Right atrium auricular region (tissue), 2 donors: ENCODE data around the gene TMEM151A. TPM values are rescaled to one million over a fixed set of nuclear protein-coding genes. Genes with fewer than 3 reads are reported as not detected.

Experiments used
- DNase-seq: peaks from one replicate; pipeline ENCODE4 v3.0.0-alpha.2; 2019; ENCODE audit warnings: low spot score
- H3K27ac ChIP-seq, 2 donors: fragments of 200-600 bp; sonication (generic); 1 replicate in 1 of 2; 2 replicates in 1 of 2; pipeline ENCODE4 v1.5.1; 2016 to 2019
- H3K27me3 ChIP-seq, 2 donors: fragments of 200-600 bp; sonication (generic); one replicate each; pipeline versions ENCODE4 v1.5.1 to v1.6.0; 2017 to 2019
- H3K36me3 ChIP-seq: fragments of 200-600 bp; sonication (generic); one replicate; pipeline ENCODE4 v1.5.1; 2016
- H3K4me1 ChIP-seq, 2 donors: fragments of 200-600 bp; sonication (generic); one replicate each; pipeline versions ENCODE4 v1.5.1 to v1.6.0; 2017 to 2019
- H3K4me3 ChIP-seq, 2 donors: fragments of 200-600 bp; sonication (generic); 1 replicate in 1 of 2; 2 replicates in 1 of 2; pipeline ENCODE4 v1.5.1; 2017 to 2019; ENCODE audit warnings: mild to moderate bottlenecking in 1 of 2, moderate library complexity in 1 of 2
- H3K9me3 ChIP-seq, 2 donors: fragments of 200-600 bp; sonication (generic); one replicate each; pipeline ENCODE4 v1.5.1; 2019
- total RNA-seq, 2 donors: library from RNA; depleted of rRNA; stranded (reverse); fragments of >200 nt; gene quantifications; one replicate each; pipeline ENCODE4 v1.1.0, GENCODE V29; 2016
- TF ChIP-seq, protein P1 (sequence below), 2 donors: fragments of 200-600 bp; sonication (generic); IDR thresholded peaks; one replicate each; pipeline ENCODE4 v1.5.1; 2019; ENCODE audit warnings: antibody characterized with exemption in 2 of 2

Gene TMEM151A
- total RNA-seq, 2 donors from 2014 or later, result 1.4 to 5.5 TPM

DNA sequence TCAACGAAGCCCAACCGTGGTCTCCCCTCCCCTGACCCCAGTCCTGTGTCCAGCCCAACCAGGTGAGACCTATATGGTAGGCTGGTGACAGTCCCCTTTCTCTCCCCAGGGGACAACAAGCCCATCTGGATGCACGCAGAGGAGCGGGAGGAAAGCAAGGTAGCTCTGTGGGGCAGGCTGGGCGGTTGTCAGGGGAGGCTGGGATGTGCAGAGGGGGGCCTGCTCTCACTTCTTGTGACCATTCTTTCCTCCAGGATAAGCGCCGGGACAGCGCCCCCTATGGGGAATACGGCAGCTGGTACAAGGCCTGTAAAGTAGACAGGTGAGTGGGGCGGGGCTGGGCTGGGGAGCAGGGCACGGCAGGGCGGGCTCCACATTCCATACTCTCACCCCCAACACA, 26.8 kb upstream of the TMEM151A start:
- H3K36me3 ChIP-seq, result peaks cover 21% of the 10 kb centered on the region

DNA sequence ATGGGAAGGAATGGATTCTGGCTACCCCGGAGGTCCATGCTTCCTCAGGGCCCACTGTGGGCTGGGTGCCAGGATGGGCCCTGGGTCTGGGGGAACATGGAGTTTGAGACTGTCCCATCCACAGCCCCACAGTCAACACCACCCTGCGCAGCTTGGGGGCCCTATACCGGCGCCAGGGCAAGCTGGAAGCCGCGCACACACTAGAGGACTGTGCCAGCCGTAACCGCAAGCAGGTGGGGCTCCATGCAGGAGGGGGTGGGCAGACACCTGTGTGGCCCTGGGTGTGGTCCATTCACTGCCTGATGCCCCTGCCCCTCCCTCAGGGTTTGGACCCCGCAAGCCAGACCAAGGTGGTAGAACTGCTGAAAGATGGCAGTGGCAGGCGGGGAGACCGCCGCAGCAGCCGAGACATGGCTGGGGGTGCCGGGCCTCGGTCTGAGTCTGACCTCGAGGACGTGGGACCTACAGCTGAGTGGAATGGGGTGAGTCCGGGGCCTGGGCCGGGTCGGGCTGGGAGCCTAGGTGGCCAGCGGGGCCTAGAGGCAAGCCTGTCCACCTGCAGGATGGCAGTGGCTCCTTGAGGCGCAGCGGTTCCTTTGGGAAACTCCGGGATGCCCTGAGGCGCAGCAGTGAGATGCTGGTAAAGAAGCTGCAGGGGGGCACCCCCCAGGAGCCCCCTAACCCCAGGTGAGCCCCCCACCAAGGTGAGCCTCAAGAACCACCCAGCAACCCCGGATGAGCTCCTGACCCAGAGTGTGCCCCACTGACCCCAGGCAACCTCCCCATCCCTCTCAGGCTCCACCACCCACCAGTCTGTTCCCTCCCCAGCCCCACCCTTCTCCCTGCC, 25.9 kb upstream of the TMEM151A start:
- Histone ChIP-seq H3K4me3 (no peak overlapping the region), H3K4me1 (peaks cover 0 to 25% of the 10 kb centered on the region in 2 donors), H3K9me3 (no peaks in the 10 kb centered on the region), H3K27me3 (no peaks in the 10 kb centered on the region), H3K27ac (no peak overlapping the region), H3K36me3 (peaks cover 21% of the 10 kb centered on the region)
- TF ChIP-seq, protein P1, sequence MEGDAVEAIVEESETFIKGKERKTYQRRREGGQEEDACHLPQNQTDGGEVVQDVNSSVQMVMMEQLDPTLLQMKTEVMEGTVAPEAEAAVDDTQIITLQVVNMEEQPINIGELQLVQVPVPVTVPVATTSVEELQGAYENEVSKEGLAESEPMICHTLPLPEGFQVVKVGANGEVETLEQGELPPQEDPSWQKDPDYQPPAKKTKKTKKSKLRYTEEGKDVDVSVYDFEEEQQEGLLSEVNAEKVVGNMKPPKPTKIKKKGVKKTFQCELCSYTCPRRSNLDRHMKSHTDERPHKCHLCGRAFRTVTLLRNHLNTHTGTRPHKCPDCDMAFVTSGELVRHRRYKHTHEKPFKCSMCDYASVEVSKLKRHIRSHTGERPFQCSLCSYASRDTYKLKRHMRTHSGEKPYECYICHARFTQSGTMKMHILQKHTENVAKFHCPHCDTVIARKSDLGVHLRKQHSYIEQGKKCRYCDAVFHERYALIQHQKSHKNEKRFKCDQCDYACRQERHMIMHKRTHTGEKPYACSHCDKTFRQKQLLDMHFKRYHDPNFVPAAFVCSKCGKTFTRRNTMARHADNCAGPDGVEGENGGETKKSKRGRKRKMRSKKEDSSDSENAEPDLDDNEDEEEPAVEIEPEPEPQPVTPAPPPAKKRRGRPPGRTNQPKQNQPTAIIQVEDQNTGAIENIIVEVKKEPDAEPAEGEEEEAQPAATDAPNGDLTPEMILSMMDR (IDR thresholded peaks at IDR 0.05), result no peak
- no peak for DNase-seq

More for the DNA sequence above, 26.8 kb upstream of the TMEM151A start:
- Histone ChIP-seq H3K4me1 (peaks cover 0 to 17% of the 10 kb centered on the region in 2 donors), H3K27ac (no peak overlapping the region), H3K27me3 (no peaks in the 10 kb centered on the region), H3K9me3 (no peaks in the 10 kb centered on the region), H3K4me3 (no peak overlapping the region)
- TF ChIP-seq, protein P1 (IDR thresholded peaks at IDR 0.05), result peak in 1 of 2 donors; percentile 21
- no peak for DNase-seq

DNA sequence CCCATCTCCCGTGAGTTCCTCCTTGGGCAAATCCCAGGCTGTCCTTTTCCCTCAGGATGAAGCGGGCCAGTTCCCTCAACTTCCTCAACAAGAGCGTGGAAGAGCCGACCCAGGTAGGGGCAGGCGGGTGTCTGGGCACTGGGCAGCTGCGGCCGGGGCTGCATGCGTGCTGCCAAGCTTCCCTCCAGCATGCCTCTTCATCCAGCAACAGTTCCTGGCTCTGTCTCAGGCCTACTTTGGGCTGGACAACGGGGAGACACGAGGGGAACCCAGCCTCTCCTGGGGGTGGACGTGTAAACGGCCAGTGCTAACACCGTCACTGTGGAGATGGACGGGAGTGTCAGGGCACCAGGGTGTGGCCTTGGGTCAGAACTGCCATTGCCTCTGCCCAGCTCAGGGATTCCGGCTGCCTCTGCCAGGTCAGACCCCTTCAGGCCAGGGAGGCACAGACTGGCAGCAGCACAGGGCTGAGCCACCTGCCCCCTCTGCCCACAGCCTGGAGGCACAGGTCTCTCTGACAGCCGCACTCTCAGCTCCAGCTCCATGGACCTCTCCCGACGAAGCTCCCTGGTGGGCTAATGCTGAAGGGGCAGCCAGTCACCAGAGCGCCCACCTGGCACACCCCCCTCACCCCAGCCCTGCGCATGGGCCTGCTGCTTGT, 25.2 kb upstream of the TMEM151A start:
- no peaks in the 10 kb centered on the region for H3K9me3 ChIP-seq
- H3K36me3 ChIP-seq, result peaks cover 20% of the 10 kb centered on the region
- DNase-seq, result no peak
- no peaks in the 10 kb centered on the region for H3K27me3 ChIP-seq
- H3K4me3 ChIP-seq, result peak overlapping the region in 1 of 2 donors; percentile 81
- peak overlapping the region; percentile 92 to 97 for H3K27ac ChIP-seq
- H3K4me1 ChIP-seq, result peaks cover 0 to 30% of the 10 kb centered on the region in 2 donors
- TF ChIP-seq, protein P1 (IDR thresholded peaks at IDR 0.05), result no peak

DNA sequence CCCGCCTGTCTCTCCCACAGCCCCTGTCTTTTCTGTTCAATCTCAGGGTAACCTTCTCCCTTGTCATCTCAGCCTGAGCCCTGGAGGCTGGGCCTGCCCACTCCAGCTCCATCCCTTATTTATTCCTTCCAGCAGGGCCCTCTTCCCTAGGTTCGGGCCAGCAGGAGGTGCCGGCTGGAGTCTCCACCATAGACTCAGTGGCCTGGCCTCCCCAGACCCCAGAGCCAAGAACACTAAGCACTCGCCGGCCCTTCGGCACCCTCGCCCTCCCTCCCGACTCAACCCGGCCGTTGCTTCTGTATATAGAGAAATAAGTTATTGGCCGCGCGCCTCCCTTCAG, 24.7 kb upstream of the TMEM151A start:
- Histone ChIP-seq H3K27me3 (no peaks in the 10 kb centered on the region), H3K9me3 (no peaks in the 10 kb centered on the region), H3K4me1 (peaks cover 0 to 30% of the 10 kb centered on the region in 2 donors), H3K36me3 (peaks cover 19% of the 10 kb centered on the region), H3K27ac (peak overlapping the region; percentile 92 to 97), H3K4me3 (peak overlapping the region; percentile 81 to 85)
- no peak for DNase-seq
- TF ChIP-seq, protein P1 (IDR thresholded peaks at IDR 0.05), result no peak

DNA sequence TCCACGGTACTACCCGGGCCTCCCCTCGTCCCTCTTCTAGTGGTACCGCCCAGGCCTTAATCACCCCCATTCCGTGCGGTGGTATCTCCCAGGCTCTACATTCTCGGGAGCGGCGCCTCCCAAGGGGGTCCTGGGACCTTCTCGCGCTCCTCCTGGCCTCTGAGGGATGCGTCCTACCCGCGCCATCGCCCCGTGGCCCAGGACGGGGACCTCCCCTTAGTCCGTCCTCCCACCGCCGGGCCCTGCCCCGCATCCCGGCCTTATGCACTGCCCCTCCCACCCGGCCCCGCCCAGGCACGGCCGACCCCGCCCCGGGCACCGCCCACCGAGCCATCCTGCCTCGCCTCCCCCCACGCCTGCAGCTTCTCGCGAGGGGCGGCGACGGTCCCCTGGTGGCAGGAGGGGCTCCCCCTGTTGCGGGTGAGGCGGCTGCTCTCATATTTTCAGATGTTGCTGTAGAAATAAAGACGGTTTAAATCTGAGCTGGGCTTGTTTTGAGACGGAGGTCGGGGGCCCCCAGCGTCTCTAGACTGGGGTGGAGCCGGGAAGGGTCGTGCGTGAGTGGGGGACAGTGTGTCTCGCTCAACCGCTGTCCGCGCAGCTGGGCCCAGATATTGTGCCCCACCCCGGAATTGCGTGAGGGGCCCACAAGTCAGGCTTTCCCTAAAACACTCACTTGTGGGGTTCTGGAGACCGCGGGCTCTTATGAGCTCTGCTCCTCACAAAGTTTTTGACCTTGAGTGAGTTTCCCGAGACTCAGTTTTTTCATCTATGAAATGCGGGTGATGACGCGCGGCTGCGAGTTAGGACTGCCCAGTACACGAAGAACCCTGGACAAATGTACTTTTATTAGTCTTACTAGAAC, 24.1 kb upstream of the TMEM151A start:
- Histone ChIP-seq H3K4me1 (peaks cover 0 to 30% of the 10 kb centered on the region in 2 donors), H3K36me3 (peaks cover 19% of the 10 kb centered on the region), H3K27me3 (no peaks in the 10 kb centered on the region), H3K4me3 (peak overlapping the region; percentile 81 to 85), H3K27ac (peak overlapping the region; percentile 92 to 97), H3K9me3 (no peaks in the 10 kb centered on the region)
- DNase-seq, result peak; percentile 91
- TF ChIP-seq, protein P1 (IDR thresholded peaks at IDR 0.05), result peak in 1 of 2 donors; percentile 31
